PC-9 (cell line): Measurements from ENCODE around the gene CLASP1.

Experiments used
- CTCF ChIP-seq: fragments of 200-600 bp; sonication (generic); conservative IDR thresholded peaks from 2 replicates; pipeline ENCODE4 v1.6.1; 2017; ENCODE audit warnings: mixed run types, antibody characterized with exemption, mild to moderate bottlenecking, moderate library complexity
- EZH2 ChIP-seq: fragments of 200-600 bp; sonication (generic); IDR thresholded peaks from 2 replicates; pipeline ENCODE4 v1.8.0; 2017; ENCODE audit warnings: antibody characterized with exemption, low read depth

GRCh38 chr2:121498731-121499130 lies 150.5 kb downstream of the CLASP1 start:
- no peak for TF ChIP-seq CTCF
- TF ChIP-seq EZH2, result no peak
